HepG2 (cell line): Measurements from ENCODE around the gene CDK6. TPM values are rescaled to one million over a fixed set of nuclear protein-coding genes. Genes with fewer than 3 reads are reported as not detected.

Source experiments
- ATAC-seq: fragments of 200-7000 bp; cut with Tn5 transposase; 3 replicates; pipeline ENCODE4 v1.9.1; 2020; ENCODE audit warnings: mild to moderate bottlenecking, moderate library complexity
- BruUV-seq: library from RNA; stranded (reverse); fragments of 400-500 nt; replicated peaks from 2 replicates; lab custom pipeline; 2021; lab: Mats Ljungman, UMichigan
- CTCF ChIA-PET: fragments of 300-600 bp; formaldehyde crosslinking; extraction: SDS; loops from one replicate; lab custom pipeline; 2021; ENCODE audit warnings: low total read pairs, inconsistent platforms, low intra/inter-chr PET ratio; lab: Yijun Ruan, JAX
- POLR2A ChIA-PET: fragments of 350-600 bp; sonication (Branson Sonifier 250); formaldehyde crosslinking; loops from one replicate; lab custom pipeline; 2020; ENCODE audit warnings: antibody characterized with exemption, inconsistent platforms; lab: Yijun Ruan, JAX
- DNase-seq: peaks from one replicate; pipeline ENCODE4 v3.0.0-alpha.2; 2015; ENCODE audit warnings: low spot score
- FAIRE-seq: peaks from 3 replicates; lab custom pipeline; 2011; peaks lifted over from hg19 to GRCh38; lab: Jason Lieb, UNC
- H2AFZ ChIP-seq: one replicate; pipeline ENCODE4 v1.6.1; 2011; ENCODE audit warnings: low read length, inconsistent platforms
- H3K27ac ChIP-seq: fragments of 300-600 bp; 3 replicates; pipeline ENCODE4 v1.8.0; 2011; ENCODE audit warnings: mixed run types, mild to moderate bottlenecking, mixed read lengths, low read length, inconsistent platforms; ENCODE audit not compliant: insufficient read depth; ENCODE audit errors: extremely low read length
- H3K27me3 ChIP-seq, 2 experiments: fragments of 200-600 bp in 1 of 2; 2 replicates in 1 of 2; 3 replicates in 1 of 2; pipeline versions ENCODE4 v1.6.0 to v1.8.0; 2011; ENCODE audit warnings: low read length in 2 of 2, mild to moderate bottlenecking in 2 of 2, moderate library complexity in 2 of 2, inconsistent platforms in 1 of 2; ENCODE audit not compliant: insufficient read depth in 2 of 2, control insufficient read depth in 1 of 2
- H3K36me3 ChIP-seq, 2 experiments: fragments of 200-600 bp in 1 of 2; replicated peaks in 1 of 2; 2 replicates in 1 of 2; 3 replicates in 1 of 2; pipeline versions ENCODE4 v1.5.1 to v1.8.0; 2011; ENCODE audit warnings: low read length in 2 of 2, inconsistent platforms in 1 of 2; ENCODE audit not compliant: insufficient read depth in 2 of 2, control insufficient read depth in 1 of 2
- H3K4me1 ChIP-seq: 2 replicates; pipeline ENCODE4 v1.5.1; 2012; ENCODE audit warnings: low read length, inconsistent platforms; ENCODE audit not compliant: insufficient read depth
- H3K4me2 ChIP-seq: 2 replicates; pipeline ENCODE4 v1.6.0; 2011; ENCODE audit warnings: low read depth, low read length, inconsistent platforms
- H3K4me3 ChIP-seq, 3 experiments: fragments of 200-600 bp in 1 of 3; sonication (generic), shearing (Covaris generic) in 1 of 3; replicated peaks in 1 of 3; 2 replicates each; pipeline ENCODE4 v1.5.1; 2011 to 2016; ENCODE audit warnings: low read length in 3 of 3, inconsistent platforms in 2 of 3, low read depth in 2 of 3, mild to moderate bottlenecking in 2 of 3, control low read depth in 1 of 3, mixed read lengths in 1 of 3; ENCODE audit not compliant: insufficient read depth in 1 of 3
- H3K79me2 ChIP-seq: one replicate; pipeline ENCODE4 v1.6.1; 2011; ENCODE audit warnings: low read length, inconsistent platforms; ENCODE audit not compliant: insufficient read depth
- H3K9ac ChIP-seq: 2 replicates; pipeline ENCODE4 v1.6.0; 2011; ENCODE audit warnings: mild to moderate bottlenecking, low read depth, low read length, inconsistent platforms; ENCODE audit not compliant: insufficient read depth
- H3K9me3 ChIP-seq: 2 replicates; pipeline ENCODE4 v1.5.1; 2012; ENCODE audit warnings: mild to moderate bottlenecking, low read length
- H4K20me1 ChIP-seq: 2 replicates; pipeline ENCODE4 v1.6.0; 2011; ENCODE audit warnings: inconsistent platforms, mild to moderate bottlenecking, low read length, moderate library complexity; ENCODE audit not compliant: insufficient read depth
- FOSL2 ChIP-seq: sonication (generic); formaldehyde crosslinking; IDR thresholded peaks from 2 replicates; pipeline ENCODE4 v1.4.0; 2020; ENCODE audit warnings: missing genetic modification reagents
- MIER2 ChIP-seq: IDR thresholded peaks from 2 replicates; pipeline ENCODE4 v1.6.1; 2016; ENCODE audit warnings: missing biosample characterization, missing genetic modification reagents
- NR2F2 ChIP-seq: IDR thresholded peaks from 2 replicates; pipeline ENCODE4 v1.6.1; 2012; ENCODE audit warnings: low read depth, inconsistent platforms, borderline replicate concordance
- ZNF136 ChIP-seq: sonication (generic); formaldehyde crosslinking; IDR thresholded peaks from 2 replicates; pipeline ENCODE4 v1.8.1; 2022; ENCODE audit warnings: low read depth, mild to moderate bottlenecking, moderate library complexity, missing genetic modification reagents
- ZNF567 ChIP-seq: sonication (generic); formaldehyde crosslinking; IDR thresholded peaks from 2 replicates; pipeline ENCODE4 v1.8.1; 2023; ENCODE audit warnings: mild to moderate bottlenecking, missing genetic modification reagents, borderline replicate concordance
- WGBS: methylation state at CpG from one replicate; pipeline ENCODE4 v1.1.6; 2017; ENCODE audit warnings: low lambda C conversion rate; 5-methylcytosine and 5-hydroxymethylcytosine counted together
- in situ Hi-C: cut with HindIII; loops from 2 replicates; pipeline ENCODE4 v1.10.0; 2017; ENCODE audit warnings: low pct_unique_long_range_greater_than_20kb; ENCODE audit not compliant: extremely low pct_ligation_motif_present
- intact Hi-C: fragments of 100-400 bp; cut with micrococcal nuclease; formaldehyde crosslinking; loops from one replicate; pipeline ENCODE4 v1.10.0; 2022; ENCODE audit not compliant: unreplicated experiment
- polyA plus RNA-seq, 8 experiments: library from polyadenylated mRNA; depleted of rRNA in 3 of 8; stranded (reverse) in 7 of 8; unstranded in 1 of 8; fragments of >200 nt; fragmentation: Illumina TruSeq in 4 of 8; extraction: Trizol in 4 of 8; gene quantifications; 2 replicates each; pipeline versions ENCODE4 v1.2.1 to v1.2.3, GENCODE V29; 2011 to 2016; ENCODE audit warnings: low read depth in 4 of 8, missing spikeins in 1 of 8, mixed read lengths in 1 of 8; ENCODE audit not compliant: insufficient read depth in 1 of 8
- total RNA-seq, 5 experiments: library from RNA; depleted of rRNA; stranded (reverse); fragments of >200 nt; fragmentation: Illumina TruSeq; extraction: Trizol; gene quantifications; 2 replicates each; pipeline ENCODE4 v1.2.3, GENCODE V29; 2016; ENCODE audit warnings: low read depth in 1 of 5
- TF ChIP-seq, protein P1 (sequence below): sonication (generic); formaldehyde crosslinking; IDR thresholded peaks from 2 replicates; pipeline ENCODE4 v1.8.0; 2022; ENCODE audit warnings: missing genetic modification reagents, mild to moderate bottlenecking, inconsistent platforms, borderline replicate concordance
- TF ChIP-seq, protein P2 (sequence below): sonication (generic); formaldehyde crosslinking; IDR thresholded peaks from 2 replicates; pipeline ENCODE4 v1.8.1; 2023; ENCODE audit warnings: mild to moderate bottlenecking, inconsistent platforms, moderate library complexity, missing genetic modification reagents, borderline replicate concordance

Gene CDK6
- total and polyA plus RNA-seq, 2 of the 13 experiments (the other 11 are each of a cell fraction or from before 2014, with no cell fraction given): 34.6 to 90.8 TPM

DNA sequence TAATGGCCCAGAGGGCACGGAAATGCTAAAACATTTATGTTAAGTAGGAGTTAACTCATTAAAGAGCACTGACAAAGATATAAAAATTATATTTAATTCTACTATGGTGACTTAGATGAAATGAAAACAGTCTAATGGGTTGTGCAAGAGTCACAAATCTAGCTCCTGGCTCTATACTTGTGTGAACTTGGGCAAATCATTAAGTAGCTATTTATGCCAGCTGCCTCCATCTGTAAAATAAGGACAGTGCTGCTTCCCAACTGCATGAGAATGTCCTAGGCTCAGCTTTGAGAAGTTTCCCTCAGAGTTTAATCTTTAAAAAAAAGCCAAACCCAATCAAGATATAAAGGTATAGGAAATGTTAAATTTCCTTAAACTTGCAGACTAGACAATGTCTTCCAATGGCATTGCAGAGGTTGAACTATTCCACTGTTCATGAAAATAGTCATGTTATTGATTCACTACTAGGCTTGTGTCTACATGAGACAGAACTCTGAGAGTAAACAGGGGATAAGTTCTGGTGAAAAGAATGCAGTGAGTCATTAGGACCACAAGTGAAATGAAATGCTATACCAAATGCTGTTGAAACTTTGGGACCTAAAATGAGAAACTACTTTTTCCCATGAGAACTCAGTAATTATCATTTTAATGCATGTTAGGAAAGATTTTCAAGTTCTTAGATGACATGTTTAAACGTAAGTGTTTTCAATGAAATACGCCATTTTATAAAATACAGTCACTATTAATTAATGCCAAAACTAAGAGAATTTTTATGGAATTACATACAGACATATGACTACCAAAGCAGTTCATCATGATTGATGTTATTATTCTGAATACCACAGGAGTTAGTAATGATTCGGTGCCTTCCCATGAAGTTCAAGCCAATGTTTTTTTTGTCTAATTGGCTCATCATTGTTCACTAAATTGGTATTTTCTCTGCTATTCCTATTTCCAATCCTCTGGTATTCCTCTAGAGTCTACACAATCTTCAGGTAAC lies 84.2 kb downstream of the CDK6 start (continued):
- peak; percentile 93 for TF ChIP-seq FOSL2
- TF ChIP-seq NR2F2: 0 out of 2 replicates have a peak, but pooled peaks have one; percentile 39
- no peak for TF ChIP-seq ZNF136
- TF ChIP-seq MIER2: peak; percentile 44; the same call in 1 of the 2 replicates
- TF ChIP-seq, protein P1, sequence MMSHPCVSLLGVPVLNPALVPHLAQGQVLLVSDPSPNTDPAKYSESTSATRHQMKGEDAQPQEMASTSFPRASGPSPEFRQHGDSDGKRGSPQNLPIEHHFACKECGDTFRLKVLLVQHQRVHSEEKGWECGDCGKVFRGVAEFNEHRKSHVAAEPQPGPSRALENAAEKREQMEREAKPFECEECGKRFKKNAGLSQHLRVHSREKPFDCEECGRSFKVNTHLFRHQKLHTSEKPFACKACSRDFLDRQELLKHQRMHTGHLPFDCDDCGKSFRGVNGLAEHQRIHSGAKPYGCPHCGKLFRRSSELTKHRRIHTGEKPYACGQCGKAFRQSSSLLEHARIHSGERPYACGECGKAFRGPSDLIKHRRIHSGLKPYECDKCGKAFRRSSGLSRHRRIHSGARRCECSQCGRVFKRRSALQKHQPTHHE (CRISPR knock-in tag): no peak

DNA sequence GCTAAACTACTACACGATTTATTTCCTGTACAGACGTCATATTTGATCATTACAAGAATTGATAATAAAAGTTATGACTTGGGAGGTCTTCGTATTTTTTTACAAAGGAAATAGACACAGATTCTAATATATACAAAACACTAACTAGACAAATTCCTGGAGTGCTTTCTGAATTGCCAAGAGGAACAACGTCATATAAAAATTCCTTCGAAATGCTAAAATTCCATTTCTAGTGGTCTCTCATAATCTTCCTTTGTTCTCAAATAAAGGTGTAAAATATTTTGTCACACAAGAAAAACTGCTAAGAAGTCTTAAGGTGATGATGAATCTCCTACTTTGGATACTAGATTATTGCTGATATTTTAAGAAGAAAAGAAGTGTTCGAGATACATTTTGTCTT lies 85.4 kb downstream of the CDK6 start:
- in situ Hi-C loops (no loop called here), intact Hi-C loops (loop anchor here (5.0 kb wide), 1 partner anchor 81 kb away; no protein-coding TSS in a partner anchor)
- Histone ChIP-seq H3K4me1 (peaks cover 54% of the 10 kb centered on the region), H2AFZ (no peak overlapping the region), H3K9ac (no peak overlapping the region), H3K79me2 (peaks cover 85% of the 10 kb centered on the region), H4K20me1 (no peaks in the 10 kb centered on the region), H3K4me3 (no peak overlapping the region), H3K4me2 (no peak overlapping the region), H3K27ac (peak overlapping the region; percentile 69), H3K27me3 (no peaks in the 10 kb centered on the region), H3K9me3 (no peaks in the 10 kb centered on the region), H3K36me3 (peaks cover 1 to 21% of the 10 kb centered on the region in 2 experiments; a peak in 3 of 5 replicates)
- TF ChIP-seq, protein P2, sequence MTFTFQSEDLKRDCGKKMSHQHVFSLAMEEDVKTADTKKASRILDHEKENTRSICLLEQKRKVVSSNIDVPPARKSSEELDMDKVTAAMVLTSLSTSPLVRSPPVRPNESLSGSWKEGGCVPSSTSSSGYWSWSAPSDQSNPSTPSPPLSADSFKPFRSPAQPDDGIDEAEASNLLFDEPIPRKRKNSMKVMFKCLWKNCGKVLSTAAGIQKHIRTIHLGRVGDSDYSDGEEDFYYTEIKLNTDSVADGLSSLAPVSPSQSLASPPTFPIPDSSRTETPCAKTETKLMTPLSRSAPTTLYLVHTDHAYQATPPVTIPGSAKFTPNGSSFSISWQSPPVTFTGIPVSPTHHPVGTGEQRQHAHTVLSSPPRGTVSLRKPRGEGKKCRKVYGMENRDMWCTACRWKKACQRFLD (CRISPR knock-in tag): no peak
- TF ChIP-seq ZNF567 (CRISPR knock-in tag): no peak
- ATAC-seq (no peak), FAIRE-seq (no peak), DNase-seq (no peak)
- CTCF ChIA-PET: no interaction called here
- BruUV-seq: no TSS peak
- WGBS: 96% methylated on average over 6 of the region's 6 CpGs
- POLR2A ChIA-PET: no interaction called here
